NCI-H2171 treated with DMSO at 0.1 percent for 48 hours (cell line): ENCODE data around the gene PWWP2B.
A peak's percentile ranks its signal among the peaks of the same experiment; 100 is the strongest.

Experiments used
- DNase-seq: peaks from one replicate; lab custom pipeline; 2025; lab: John Stamatoyannopoulos, UW

The PWWP2B gene

GRCh38 chr10:132419538-132420468, 22.8 kb downstream of the PWWP2B start:
- no peak for DNase-seq

DNA sequence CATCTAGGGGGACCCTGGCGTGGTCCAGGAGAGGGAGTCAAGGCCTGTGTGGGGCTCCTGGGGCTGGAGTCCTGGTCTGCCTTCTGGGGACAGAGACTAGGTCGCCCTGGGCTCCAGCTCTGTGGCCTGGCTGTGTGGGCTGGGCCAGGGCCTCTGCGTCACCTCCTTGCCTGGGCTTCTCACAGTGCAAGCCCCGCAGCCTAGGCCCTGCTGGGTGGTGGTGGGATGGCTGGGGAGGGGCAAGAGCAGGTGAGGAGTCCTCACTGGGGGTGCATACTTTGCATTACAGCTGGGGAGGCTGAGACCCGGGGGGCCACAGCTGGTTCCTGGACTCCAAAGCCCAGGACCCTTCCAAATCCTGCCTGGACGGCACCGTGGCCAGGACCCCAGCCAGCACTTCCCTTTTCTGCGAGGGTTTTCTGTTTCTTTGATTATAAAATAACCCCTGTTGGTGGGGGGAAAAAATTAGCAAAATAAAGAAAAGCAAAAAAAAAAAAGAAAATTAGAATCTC, 23.5 kb downstream of the PWWP2B start:
- no peak for DNase-seq

DNA sequence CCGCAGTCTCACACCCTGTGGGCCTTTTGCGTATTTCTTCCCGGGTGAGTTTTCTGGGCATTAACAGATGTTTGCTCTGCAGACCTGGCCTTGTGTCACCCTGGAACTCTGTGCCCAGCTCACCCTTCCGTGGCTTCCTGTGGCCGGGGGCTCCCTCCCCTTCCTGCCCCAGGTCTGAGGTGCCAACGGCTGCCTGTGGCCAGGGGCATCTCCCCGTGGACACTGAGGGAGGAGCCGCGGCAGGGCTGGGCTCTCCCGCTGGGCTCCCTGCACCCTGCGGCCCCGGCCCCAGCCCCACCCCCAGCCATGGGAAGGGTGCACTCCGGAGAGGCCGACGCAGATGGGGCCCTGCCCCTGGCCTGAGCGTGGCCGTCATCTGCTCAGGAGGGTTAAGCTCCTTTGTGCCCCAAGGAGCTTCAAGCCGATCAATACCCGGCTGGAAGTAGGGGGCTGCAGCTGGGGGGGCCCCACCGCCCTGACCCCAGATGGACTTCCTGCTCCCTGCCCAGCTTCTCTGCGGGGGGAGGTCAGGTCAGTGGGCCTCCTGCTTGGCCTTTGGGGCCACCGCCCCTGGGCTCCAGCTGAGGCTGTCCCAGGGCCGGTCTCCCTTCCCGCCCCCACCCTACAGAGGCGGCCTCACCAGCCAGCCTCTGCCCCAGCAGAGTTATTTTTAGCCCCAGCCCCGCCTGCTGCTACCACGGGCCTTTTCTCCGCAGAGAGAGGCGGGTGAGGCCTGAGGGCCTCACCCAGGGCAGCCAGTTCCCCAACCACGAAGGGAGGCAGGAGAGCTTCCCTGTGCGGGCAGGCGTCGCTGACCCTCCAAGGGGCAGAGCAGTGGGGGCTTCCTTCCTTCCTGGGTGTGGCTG, 24.2 kb downstream of the PWWP2B start:
- DNase-seq: no peak

- DNase-seq: peak; percentile 67
Observed at GRCh38 chr10:132421847-132422751, 25.1 kb downstream of the PWWP2B start.

DNA sequence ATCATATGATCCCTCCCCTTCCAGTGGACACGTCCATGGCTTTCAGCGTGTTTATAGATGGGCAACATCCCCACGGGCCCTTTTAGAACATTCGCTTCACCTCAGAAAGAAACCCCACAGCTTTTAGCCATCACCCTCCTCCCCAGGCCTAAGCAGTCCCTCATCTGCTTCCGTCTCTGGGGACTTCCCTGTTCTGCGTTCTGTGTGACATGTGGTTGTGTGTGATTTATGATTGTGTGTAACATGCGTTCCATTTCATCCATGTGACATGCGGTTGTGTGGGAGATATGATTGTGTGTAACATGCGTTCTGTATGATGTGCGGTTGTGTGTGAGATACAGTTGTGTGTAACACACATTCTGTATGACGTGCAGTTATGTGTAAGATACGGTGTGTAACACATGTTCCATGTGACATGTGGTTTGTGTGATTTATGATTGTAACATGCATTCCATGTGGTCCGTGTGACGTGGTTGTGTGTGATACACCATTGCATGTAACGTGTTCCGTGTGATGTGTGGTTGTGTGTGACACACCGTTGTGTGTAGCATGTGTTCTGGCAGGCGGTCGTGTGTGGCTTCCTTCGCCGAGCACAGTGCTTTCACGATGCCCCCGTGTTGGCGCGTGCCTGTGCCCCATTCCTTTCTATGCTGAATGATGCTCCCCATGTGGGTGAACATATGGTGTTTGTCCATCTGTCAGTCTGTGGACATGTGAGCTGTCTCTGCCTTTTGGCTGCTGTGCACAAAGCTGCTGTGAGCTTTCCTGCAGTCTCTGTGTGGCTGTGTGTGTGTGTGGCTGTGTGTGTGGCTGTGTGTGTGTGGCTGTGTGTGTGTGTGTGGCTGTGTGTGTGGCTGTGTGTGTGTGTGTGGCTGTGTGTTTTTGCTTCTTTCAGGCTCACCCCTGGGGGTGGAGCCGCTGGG, 26.2 kb downstream of the PWWP2B start:
- peak; percentile 74 for DNase-seq

DNA sequence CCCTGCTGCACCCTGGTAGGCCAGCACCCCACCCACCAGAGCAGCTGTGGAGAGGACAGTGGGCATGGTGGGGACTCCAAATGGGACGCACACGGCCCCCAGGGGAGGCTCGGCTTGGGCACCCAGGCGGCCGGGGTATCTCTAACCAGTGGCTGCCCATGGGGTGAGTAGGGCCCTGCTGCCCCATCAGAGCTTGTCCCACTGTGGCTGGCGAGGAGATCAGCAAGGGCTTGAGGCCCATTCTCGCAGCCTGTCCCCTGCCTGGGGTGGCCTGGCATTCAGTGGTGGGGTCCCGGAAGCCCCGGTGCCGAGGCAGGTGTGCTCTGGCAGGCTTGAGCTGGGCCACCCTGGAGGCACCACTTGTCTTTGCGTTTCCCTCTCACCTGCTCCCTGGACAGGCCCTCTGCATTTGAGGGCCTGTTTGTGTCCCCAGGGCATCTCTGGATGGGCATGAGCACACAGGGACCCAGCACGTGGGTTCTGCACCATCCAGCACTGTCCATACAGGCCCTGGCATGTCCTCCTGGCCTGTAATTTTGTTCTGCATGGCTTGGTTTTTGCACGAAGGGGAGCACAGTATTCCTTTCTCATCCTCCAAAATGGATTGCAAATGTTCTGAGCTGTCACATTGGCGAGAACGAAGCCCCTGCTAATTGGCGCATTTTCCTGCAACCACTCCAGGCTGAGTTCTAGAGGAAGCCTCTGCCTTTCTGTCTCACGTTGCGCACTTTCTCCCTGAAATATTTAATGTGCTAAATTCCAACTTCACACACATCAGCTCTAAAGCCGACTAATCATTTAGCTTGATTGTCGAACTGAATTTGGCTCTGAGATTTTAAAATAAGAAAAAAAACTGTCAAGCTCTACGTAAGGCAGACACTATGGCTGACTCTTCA, 27.2 kb downstream of the PWWP2B start:
- DNase-seq: peak; percentile 7

- DNase-seq: no peak
Observed at GRCh38 chr10:132425029-132425756, 28.2 kb downstream of the PWWP2B start.

- no peak for DNase-seq
Observed at GRCh38 chr10:132425757-132426155, 28.8 kb downstream of the PWWP2B start.

- no peak for DNase-seq
Observed at GRCh38 chr10:132427006-132427771, 30.2 kb downstream of the PWWP2B start.

DNA sequence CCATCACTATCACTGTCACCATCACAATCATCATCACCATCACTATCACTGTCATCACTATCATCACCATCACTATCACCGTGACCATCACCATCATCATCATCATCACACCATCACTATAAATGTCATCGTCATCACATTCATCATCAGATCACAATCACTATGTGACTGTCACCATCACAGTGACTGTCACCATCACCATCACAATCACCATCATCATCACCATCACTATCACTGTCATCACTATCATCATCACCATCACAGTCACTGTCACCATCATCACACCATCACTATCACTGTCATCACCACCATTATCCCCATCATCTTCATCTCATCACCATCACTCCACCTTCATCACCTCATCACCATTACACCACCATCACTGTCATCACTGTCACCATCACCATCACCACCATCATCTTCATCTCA, 31.0 kb downstream of the PWWP2B start:
- DNase-seq: no peak

DNA sequence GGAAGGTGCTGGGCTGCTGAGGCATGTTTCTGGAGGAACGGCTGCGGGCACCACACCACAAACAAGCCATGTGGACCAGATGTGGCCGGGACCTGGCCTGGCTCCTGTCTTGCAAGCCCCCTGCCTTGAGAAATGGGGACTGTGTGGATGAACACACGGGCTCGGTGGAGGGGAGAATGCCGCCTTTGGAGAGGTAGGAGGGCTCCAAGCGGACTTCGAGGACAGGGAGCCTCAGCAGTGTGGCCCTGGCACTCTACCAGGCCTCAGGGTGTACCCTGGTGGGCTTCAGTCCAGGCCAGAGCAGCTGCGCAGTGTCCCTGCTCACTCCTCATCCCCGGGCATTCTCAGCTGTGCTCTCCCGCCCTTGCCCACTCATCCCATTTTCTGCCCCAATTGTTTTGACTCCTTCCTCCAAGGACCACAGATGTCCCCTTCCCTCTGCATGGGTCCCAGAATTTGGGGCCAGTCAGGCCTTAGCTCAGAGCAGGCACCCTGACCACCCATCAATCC, 31.5 kb downstream of the PWWP2B start:
- DNase-seq: no peak

- DNase-seq: peak; percentile 35
Observed at GRCh38 chr10:132429281-132430230, 32.6 kb downstream of the PWWP2B start.

DNA sequence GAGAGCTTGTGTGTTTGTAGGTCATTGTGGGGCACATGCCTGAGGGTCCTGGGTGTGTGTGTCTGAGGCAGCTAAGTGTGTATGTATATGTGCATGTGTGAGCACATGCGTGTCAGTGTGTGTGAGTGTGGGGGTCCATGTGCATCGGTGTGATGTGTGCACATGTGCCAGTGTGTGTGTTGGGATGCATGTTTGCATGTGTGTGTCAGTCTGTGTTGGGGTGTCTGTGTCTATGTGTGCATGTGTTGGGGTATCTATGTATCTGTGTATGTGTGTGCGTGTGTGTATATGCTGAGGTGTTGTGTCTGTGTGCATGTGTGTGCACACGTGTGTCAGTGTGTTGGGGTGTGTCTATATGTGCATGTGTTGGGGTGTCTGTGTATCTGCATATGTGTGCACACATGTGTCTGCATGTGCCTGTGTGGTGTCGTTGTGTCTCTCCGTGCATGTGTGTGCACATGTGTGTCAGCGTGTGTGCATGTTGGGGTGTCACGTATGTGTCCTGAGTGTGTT, 33.3 kb downstream of the PWWP2B start:
- DNase-seq: no peak

DNA sequence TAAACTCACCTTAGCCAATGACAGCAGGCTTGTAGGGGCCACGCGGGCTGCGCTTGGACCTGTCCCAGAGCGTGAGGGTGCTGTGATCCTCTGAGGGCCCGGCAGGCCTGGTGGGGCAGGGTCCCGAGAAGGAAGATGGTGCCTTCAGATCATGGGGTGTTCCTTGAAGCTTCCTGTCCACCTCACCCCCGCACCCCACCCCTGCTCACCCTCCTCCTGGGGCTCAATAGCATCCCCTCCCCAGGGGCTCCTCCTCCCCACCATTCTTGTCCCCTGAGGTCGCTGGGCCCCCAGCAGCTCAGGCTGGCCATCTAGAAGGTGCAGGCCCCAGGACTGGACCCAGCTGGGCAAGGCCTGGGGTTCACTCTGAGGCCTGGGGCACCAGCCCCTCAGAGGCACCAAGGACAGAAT, 33.9 kb downstream of the PWWP2B start:
- no peak for DNase-seq

GRCh38 chr10:132431537-132432175, 34.7 kb downstream of the PWWP2B start:
- no peak for DNase-seq

DNA sequence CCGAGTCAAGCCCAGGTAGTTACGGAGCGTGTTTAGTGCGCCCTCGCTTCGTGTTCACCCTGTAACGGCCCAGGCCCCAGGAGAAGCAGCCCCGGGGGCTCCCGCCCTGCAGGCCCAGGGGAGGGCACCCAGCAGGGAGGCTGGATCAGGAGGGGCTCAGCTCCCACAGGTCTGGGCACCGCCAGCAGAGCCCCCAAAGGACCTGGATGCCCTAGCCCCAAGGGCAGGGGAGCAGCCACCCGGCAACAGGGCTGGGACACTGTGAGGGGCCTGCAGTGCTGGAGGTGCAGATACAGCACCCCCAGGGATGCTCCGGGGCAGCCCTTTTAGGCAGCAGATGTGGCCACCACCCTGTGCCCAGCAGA, 35.2 kb downstream of the PWWP2B start:
- DNase-seq: no peak
